OCI-LY3 (cell line): Measurements from ENCODE around the gene STAT5A.
"Not testable (repeated sequence)": the region's sequence is repeated elsewhere in the genome, so short reads cannot be mapped to it uniquely, and the experiment has no call there.

Experiments used
- H2AFZ ChIP-seq: fragments of 200-600, 300-600 bp; shearing (Covaris generic); 2 replicates; pipeline ENCODE4 v1.6.0; 2014; ENCODE audit warnings: antibody characterized with exemption, low read depth, low read length
- H3K27ac ChIP-seq: fragments of 200-600, 300-600 bp; sonication (generic); 2 replicates; pipeline ENCODE4 v1.5.1; 2014; ENCODE audit warnings: mild to moderate bottlenecking, low read length, moderate library complexity, mixed read lengths
- H3K27me3 ChIP-seq: fragments of 200-600, 300-600 bp; sonication (generic); 2 replicates; pipeline ENCODE4 v1.6.1; 2014; ENCODE audit warnings: low read depth, low read length, mixed read lengths
- H3K36me3 ChIP-seq: fragments of 200-600, 300-600 bp; sonication (generic); replicated peaks from 2 replicates; pipeline ENCODE3; 2014; ENCODE audit warnings: low read depth, low read length, mixed read lengths
- H3K4me1 ChIP-seq: fragments of 300-600, 200-600 bp; sonication (generic); 2 replicates; pipeline ENCODE4 v1.6.1; 2014; ENCODE audit warnings: low read length, mixed read lengths
- H3K4me2 ChIP-seq: fragments of 200-600, 300-600 bp; sonication (generic); 2 replicates; pipeline ENCODE4 v1.6.1; 2014; ENCODE audit warnings: low read length, mixed read lengths
- H3K4me3 ChIP-seq: fragments of 300-600, 200-600 bp; sonication (generic); 2 replicates; pipeline ENCODE4 v1.5.1; 2014; ENCODE audit warnings: antibody characterized with exemption, mild to moderate bottlenecking, low read length, moderate library complexity
- H3K79me2 ChIP-seq: fragments of 300-600, 200-600 bp; shearing (Covaris generic); 2 replicates; pipeline ENCODE4 v1.6.1; 2014; ENCODE audit warnings: mild to moderate bottlenecking, low read length, mixed read lengths
- H3K9ac ChIP-seq: fragments of 300-600, 200-600 bp; shearing (Covaris generic); 2 replicates; pipeline ENCODE4 v1.6.0; 2014; ENCODE audit warnings: mild to moderate bottlenecking, low read length, moderate library complexity
- H3K9me3 ChIP-seq: fragments of 200-600, 300-600 bp; shearing (Covaris generic); 2 replicates; pipeline ENCODE4 v1.6.1; 2014; ENCODE audit warnings: low read length, mixed read lengths; ENCODE audit not compliant: insufficient read depth
- H4K20me1 ChIP-seq: fragments of 200-600, 300-600 bp; sonication (generic); 2 replicates; pipeline ENCODE4 v1.6.1; 2016; ENCODE audit warnings: low read length, mixed read lengths; ENCODE audit not compliant: insufficient read depth
- CTCF ChIP-seq: fragments of 200-600, 300-600 bp; sonication (generic); IDR thresholded peaks from 2 replicates; pipeline ENCODE4 v1.5.1; 2014; ENCODE audit warnings: antibody characterized with exemption, low read length, low read depth
- EZH2phosphoT487 ChIP-seq: fragments of 200-600 bp; shearing (Covaris generic); IDR thresholded peaks from 2 replicates; pipeline ENCODE4 v1.6.1; 2018; ENCODE audit warnings: antibody characterized with exemption, mixed run types, low read depth

Gene STAT5A

GRCh38 chr17:42290577-42290976, 2.3 kb downstream of the STAT5A start:
- H3K27ac ChIP-seq, result peak overlapping the region; percentile 8; the same call in 1 of the 2 replicates
- H3K9me3 ChIP-seq, result no peaks in the 10 kb centered on the region
- TF ChIP-seq EZH2phosphoT487 (no peak), CTCF (no peak)
- peak overlapping the region; percentile 84 for H3K4me3 ChIP-seq
- H3K9ac ChIP-seq, result no peak overlapping the region
- peaks cover 40% of the 10 kb centered on the region for H3K36me3 ChIP-seq
- H2AFZ ChIP-seq, result no peak overlapping the region
- no peaks in the 10 kb centered on the region for H3K27me3 ChIP-seq
- H3K4me2 ChIP-seq, result peak overlapping the region; percentile 98
- peaks cover 6% of the 10 kb centered on the region; the same call in 1 of the 2 replicates for H4K20me1 ChIP-seq
- peaks cover 44% of the 10 kb centered on the region for H3K4me1 ChIP-seq
- H3K79me2 ChIP-seq, result peaks cover 66% of the 10 kb centered on the region

GRCh38 chr17:42291129-42291528, 2.8 kb downstream of the STAT5A start:
- H3K4me2 ChIP-seq, result no peak overlapping the region
- peaks cover 46% of the 10 kb centered on the region for H3K36me3 ChIP-seq
- no peaks in the 10 kb centered on the region for H3K9me3 ChIP-seq
- H3K27me3 ChIP-seq, result no peaks in the 10 kb centered on the region
- peaks cover 39% of the 10 kb centered on the region for H3K4me1 ChIP-seq
- no peak overlapping the region for H3K4me3 ChIP-seq
- H3K9ac ChIP-seq, result no peak overlapping the region
- peaks cover 62% of the 10 kb centered on the region for H3K79me2 ChIP-seq
- H2AFZ ChIP-seq, result no peak overlapping the region
- peaks cover 10% of the 10 kb centered on the region; the same call in 1 of the 2 replicates for H4K20me1 ChIP-seq
- no peak for TF ChIP-seq EZH2phosphoT487
- TF ChIP-seq CTCF, result no peak
- no peak overlapping the region for H3K27ac ChIP-seq

- peaks cover 26% of the 10 kb centered on the region for H3K79me2 ChIP-seq
- H3K27me3 ChIP-seq, result no peaks in the 10 kb centered on the region
- no peak overlapping the region for H3K4me2 ChIP-seq
- H3K27ac ChIP-seq, result no peak overlapping the region
- H3K9me3 ChIP-seq, result no peaks in the 10 kb centered on the region
- H3K4me3 ChIP-seq, result no peak overlapping the region
- peaks cover 8% of the 10 kb centered on the region for H3K4me1 ChIP-seq
- peaks cover 11% of the 10 kb centered on the region; the same call in 1 of the 2 replicates for H4K20me1 ChIP-seq
- H3K9ac ChIP-seq, result no peak overlapping the region
- H3K36me3 ChIP-seq, result peaks cover 44% of the 10 kb centered on the region
- TF ChIP-seq EZH2phosphoT487 (no peak), CTCF (no peak)
- H2AFZ ChIP-seq, result no peak overlapping the region
These were observed 6.4 kb downstream of the STAT5A start for GRCh38 chr17:42294469-42295398.

- no peaks in the 10 kb centered on the region for H3K4me1 ChIP-seq
- H4K20me1 ChIP-seq, result peaks cover 8% of the 10 kb centered on the region; the same call in 1 of the 2 replicates
- H3K4me3 ChIP-seq, result no peak overlapping the region
- H3K27me3 ChIP-seq, result no peaks in the 10 kb centered on the region
- no peak overlapping the region for H3K9ac ChIP-seq
- TF ChIP-seq CTCF (no peak), EZH2phosphoT487 (no peak)
- no peak overlapping the region for H3K27ac ChIP-seq
- H3K4me2 ChIP-seq, result no peak overlapping the region
- no peaks in the 10 kb centered on the region for H3K9me3 ChIP-seq
- H2AFZ ChIP-seq, result no peak overlapping the region
- peaks cover 14% of the 10 kb centered on the region; the same call in 1 of the 2 replicates for H3K79me2 ChIP-seq
- H3K36me3 ChIP-seq, result peaks cover 38% of the 10 kb centered on the region
These were observed 7.7 kb downstream of the STAT5A start for GRCh38 chr17:42296012-42296411.

GRCh38 chr17:42297775-42298174, 9.5 kb downstream of the STAT5A start:
- not testable (repeated sequence) for H3K9me3 ChIP-seq, H3K79me2 ChIP-seq

GRCh38 chr17:42299361-42299760, 11.1 kb downstream of the STAT5A start:
- not testable (repeated sequence) for H3K4me1 ChIP-seq, H4K20me1 ChIP-seq, H3K9me3 ChIP-seq, H3K27ac ChIP-seq, H3K9ac ChIP-seq, H3K4me2 ChIP-seq, H3K79me2 ChIP-seq, H2AFZ ChIP-seq, H3K27me3 ChIP-seq, H3K4me3 ChIP-seq
- H3K36me3 ChIP-seq, result peaks cover 39% of the 10 kb centered on the region

More at GRCh38 chr17:42297775-42298174, 9.5 kb downstream of the STAT5A start:
- not testable (repeated sequence) for H3K4me2 ChIP-seq, H3K9ac ChIP-seq, H3K4me1 ChIP-seq, H4K20me1 ChIP-seq, H3K27me3 ChIP-seq, H2AFZ ChIP-seq, H3K27ac ChIP-seq, H3K4me3 ChIP-seq
- peaks cover 40% of the 10 kb centered on the region for H3K36me3 ChIP-seq
